Measurements from ENCODE around the gene FGD6.
A peak's percentile ranks its signal among the peaks of the same experiment; 100 is the strongest.

Gene FGD6

GRCh38 chr12:95213928-95214327 lies 3.3 kb downstream of the FGD6 start:
- peaks cover 28% of the 10 kb centered on the region for H3K4me1 Mint-ChIP-seq
- H3K9me3 Mint-ChIP-seq, result no peaks in the 10 kb centered on the region
- H3K36me3 Mint-ChIP-seq (ENCODE audit: low read depth), result peaks cover 11% of the 10 kb centered on the region
- TF ChIP-seq, protein P1, sequence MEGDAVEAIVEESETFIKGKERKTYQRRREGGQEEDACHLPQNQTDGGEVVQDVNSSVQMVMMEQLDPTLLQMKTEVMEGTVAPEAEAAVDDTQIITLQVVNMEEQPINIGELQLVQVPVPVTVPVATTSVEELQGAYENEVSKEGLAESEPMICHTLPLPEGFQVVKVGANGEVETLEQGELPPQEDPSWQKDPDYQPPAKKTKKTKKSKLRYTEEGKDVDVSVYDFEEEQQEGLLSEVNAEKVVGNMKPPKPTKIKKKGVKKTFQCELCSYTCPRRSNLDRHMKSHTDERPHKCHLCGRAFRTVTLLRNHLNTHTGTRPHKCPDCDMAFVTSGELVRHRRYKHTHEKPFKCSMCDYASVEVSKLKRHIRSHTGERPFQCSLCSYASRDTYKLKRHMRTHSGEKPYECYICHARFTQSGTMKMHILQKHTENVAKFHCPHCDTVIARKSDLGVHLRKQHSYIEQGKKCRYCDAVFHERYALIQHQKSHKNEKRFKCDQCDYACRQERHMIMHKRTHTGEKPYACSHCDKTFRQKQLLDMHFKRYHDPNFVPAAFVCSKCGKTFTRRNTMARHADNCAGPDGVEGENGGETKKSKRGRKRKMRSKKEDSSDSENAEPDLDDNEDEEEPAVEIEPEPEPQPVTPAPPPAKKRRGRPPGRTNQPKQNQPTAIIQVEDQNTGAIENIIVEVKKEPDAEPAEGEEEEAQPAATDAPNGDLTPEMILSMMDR (IDR thresholded peaks at IDR 0.05; ENCODE audit: unreplicated experiment in 3 of 3), result no peak
- no peak overlapping the region for H3K4me3 Mint-ChIP-seq
- H3K27me3 Mint-ChIP-seq (ENCODE audit: low read depth), result no peaks in the 10 kb centered on the region
- H3K27ac Mint-ChIP-seq, result peak overlapping the region in 1 of 3 experiments; percentile 47

GRCh38 chr12:95213119-95213518 lies 4.1 kb downstream of the FGD6 start:
- H3K4me1 Mint-ChIP-seq, result peaks cover 24% of the 10 kb centered on the region
- H3K4me3 Mint-ChIP-seq, result peak overlapping the region in 1 of 3 experiments; percentile 34
- TF ChIP-seq, protein P1 (IDR thresholded peaks at IDR 0.05; ENCODE audit: unreplicated experiment in 3 of 3), result no peak
- H3K27me3 Mint-ChIP-seq (ENCODE audit: low read depth), result no peaks in the 10 kb centered on the region
- no peaks in the 10 kb centered on the region for H3K9me3 Mint-ChIP-seq
- H3K27ac Mint-ChIP-seq, result peak overlapping the region in 1 of 3 experiments; percentile 47
- H3K36me3 Mint-ChIP-seq (ENCODE audit: low read depth), result peaks cover 13% of the 10 kb centered on the region

DNA sequence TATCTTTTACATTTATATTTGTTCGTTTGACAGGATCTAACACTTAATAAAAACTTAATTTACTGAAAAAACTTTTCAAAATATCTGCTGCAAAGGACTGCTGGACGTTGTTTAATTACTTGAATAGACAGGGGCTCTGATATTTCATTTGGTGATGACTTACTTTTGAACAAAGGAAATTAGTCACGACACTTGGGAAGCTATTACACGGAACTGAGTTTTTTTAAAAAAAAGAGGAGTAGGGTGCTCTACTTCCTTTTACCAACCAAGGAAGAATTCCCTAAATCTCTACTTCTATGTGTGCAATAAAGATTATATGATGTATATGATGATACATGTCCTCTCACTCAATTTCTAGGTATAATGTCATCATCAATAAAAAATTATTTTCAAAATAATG lies 4.7 kb downstream of the FGD6 start:
- no peaks in the 10 kb centered on the region for H3K9me3 Mint-ChIP-seq

DNA sequence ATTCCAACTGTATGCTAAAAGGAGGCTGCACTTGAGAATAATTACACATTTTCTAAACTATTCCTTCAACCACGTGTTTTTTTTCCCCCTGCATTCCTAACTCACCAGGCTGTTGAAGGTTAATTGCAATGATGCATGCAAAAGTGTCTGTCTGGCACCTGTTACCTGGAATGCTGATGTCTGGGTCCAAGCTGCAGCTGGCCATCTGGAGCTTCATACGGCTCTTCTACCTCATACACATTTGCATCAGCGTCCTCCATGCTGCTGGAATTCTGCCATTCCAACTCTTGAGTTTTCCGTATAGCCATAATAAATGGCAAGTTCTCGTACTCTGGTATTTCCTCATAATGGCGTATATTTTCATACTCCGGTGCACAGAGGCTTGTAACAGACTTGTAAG lies 8.6 kb downstream of the FGD6 start:
- H3K36me3 Mint-ChIP-seq (ENCODE audit: low read depth), result peaks cover 38% of the 10 kb centered on the region
- TF ChIP-seq, protein P1 (IDR thresholded peaks at IDR 0.05; ENCODE audit: unreplicated experiment in 3 of 3), result no peak
- H3K27me3 Mint-ChIP-seq (ENCODE audit: low read depth), result no peaks in the 10 kb centered on the region
- H3K4me3 Mint-ChIP-seq, result no peak overlapping the region
- H3K27ac Mint-ChIP-seq, result no peak overlapping the region
- H3K4me1 Mint-ChIP-seq, result peaks cover 22% of the 10 kb centered on the region
- H3K9me3 Mint-ChIP-seq, result no peaks in the 10 kb centered on the region

More for the DNA sequence above, 4.7 kb downstream of the FGD6 start:
- peaks cover 16% of the 10 kb centered on the region for H3K36me3 Mint-ChIP-seq (ENCODE audit: low read depth)
- TF ChIP-seq, protein P1 (IDR thresholded peaks at IDR 0.05; ENCODE audit: unreplicated experiment in 3 of 3), result no peak
- no peak overlapping the region for H3K4me3 Mint-ChIP-seq
- no peaks in the 10 kb centered on the region for H3K27me3 Mint-ChIP-seq (ENCODE audit: low read depth)
- H3K27ac Mint-ChIP-seq, result no peak overlapping the region
- H3K4me1 Mint-ChIP-seq, result peaks cover 24% of the 10 kb centered on the region

GRCh38 chr12:95207407-95207806 lies 9.9 kb downstream of the FGD6 start:
- H3K9me3 Mint-ChIP-seq, result no peaks in the 10 kb centered on the region
- no peak overlapping the region for H3K4me3 Mint-ChIP-seq
- H3K4me1 Mint-ChIP-seq, result peaks cover 25% of the 10 kb centered on the region
- peaks cover 38% of the 10 kb centered on the region for H3K36me3 Mint-ChIP-seq (ENCODE audit: low read depth)
- H3K27me3 Mint-ChIP-seq (ENCODE audit: low read depth), result no peaks in the 10 kb centered on the region
- TF ChIP-seq, protein P1 (IDR thresholded peaks at IDR 0.05; ENCODE audit: unreplicated experiment in 3 of 3), result no peak
- H3K27ac Mint-ChIP-seq, result no peak overlapping the region

GRCh38 chr12:95206916-95207315 lies 10.4 kb downstream of the FGD6 start:
- Mint-ChIP-seq H3K4me1 (peaks cover 27% of the 10 kb centered on the region), H3K9me3 (no peaks in the 10 kb centered on the region), H3K27me3 (ENCODE audit: low read depth) (no peaks in the 10 kb centered on the region), H3K36me3 (ENCODE audit: low read depth) (peaks cover 38% of the 10 kb centered on the region), H3K4me3 (no peak overlapping the region), H3K27ac (no peak overlapping the region)
- TF ChIP-seq, protein P1 (IDR thresholded peaks at IDR 0.05; ENCODE audit: unreplicated experiment in 3 of 3), result no peak

Data from nephron (organoid).